Pancreas (tissue), 10 donors: Measurements from ENCODE around the gene SHISA5. TPM values are rescaled to one million over a fixed set of nuclear protein-coding genes. Genes with fewer than 3 reads are reported as not detected.
"Not testable (repeated sequence)": the region's sequence is repeated elsewhere in the genome, so short reads cannot be mapped to it uniquely, and the experiment has no call there.

Experiments used
- ATAC-seq, 4 donors: fragments of 200-7000 bp; cut with Tn5 transposase; one replicate each; pipeline versions ENCODE4 v1.8.0 to v1.9.1; 2020; ENCODE audit warnings: mild to moderate bottlenecking in 4 of 4, moderate library complexity in 4 of 4
- DNase-seq, 6 donors: peaks; one replicate each; pipeline ENCODE4 v3.0.0-alpha.2; 2020
- FAIRE-seq: peaks from 2 replicates; lab custom pipeline; 2012; peaks lifted over from hg19 to GRCh38; lab: Jason Lieb, UNC
- H3K27ac ChIP-seq, 4 donors: fragments of 200-600 bp; sonication (generic); 1 replicate in 3 of 4; 2 replicates in 1 of 4; pipeline versions ENCODE4 v1.5.0 to v1.8.0; 2020
- H3K27me3 ChIP-seq, 4 donors: fragments of 200-600 bp; one replicate each; pipeline ENCODE4 v1.8.0; 2021
- H3K36me3 ChIP-seq, 3 donors: fragments of 200-600 bp; sonication (generic) in 1 of 3; one replicate each; pipeline versions ENCODE4 v1.5.0 to v1.8.0; 2020 to 2021
- H3K4me1 ChIP-seq, 3 donors: fragments of 200-600 bp; one replicate each; pipeline ENCODE4 v1.8.0; 2021
- H3K4me3 ChIP-seq, 4 donors: fragments of 200-600 bp; sonication (generic) in 2 of 4; one replicate each; pipeline versions ENCODE4 v1.5.0 to v1.8.0; 2020 to 2021
- H3K9me3 ChIP-seq, 4 donors: fragments of 200-600 bp; one replicate each; pipeline ENCODE4 v1.8.0; 2021
- CTCF ChIP-seq, 4 donors: fragments of 200-600 bp; sonication (generic) in 3 of 4; IDR thresholded peaks; one replicate each; pipeline versions ENCODE4 v1.5.0 to v1.8.0; 2021; ENCODE audit warnings: antibody characterized with exemption in 4 of 4
- WGBS, 2 donors: extraction: QIAGEN DNeasy Blood & Tissue Kit; methylation state at CpG; one replicate each; pipeline ENCODE4 v1.1.7; 2013; 5-methylcytosine and 5-hydroxymethylcytosine counted together
- intact Hi-C, 3 donors: fragments of 100-400 bp; cut with DNase I; formaldehyde crosslinking; loops; one replicate each; pipeline versions ENCODE4 v1.11.1 to v1.14.2; 2022
- polyA plus RNA-seq, 2 donors: library from polyadenylated mRNA; stranded (reverse); fragments of 200-250 nt; gene quantifications; one replicate each; pipeline ENCODE4 v1.2.3, GENCODE V29; 2013
- total RNA-seq, 6 donors: library from RNA; stranded (reverse); fragmentation: NEBNext Ultra II Directional in 4 of 6; extraction: Animal tissue kit (Norgen Biotek cat#: 25700) in 4 of 6; gene quantifications; one replicate each; pipeline versions ENCODE4 v1.2.1 to v1.2.4, GENCODE V29; 2021 to 2023
- donor health status: healthy with polysubstance abuse.
- donor health status: DM: no; HTN: no; CAD: no; lungs with moderate emphysema.
- donor health status: DM: no; HTN: no; CAD: no.
- donor health status: control.
- donor health status: control.
- donor health status: Bipolar disorder and iron deficiency.
- donor health status: DM: yes; HTN: yes; CAD: no.
- donor health status: DM: no; HTN: no; CAD: no.
- donor health status: DM: no; HTN: no; CAD: no.
- donor health status: DM: yes; HTN: yes; CAD: no.

SHISA5 gene
- total and polyA plus RNA-seq, 8 donors, result 29.9 to 81.6 (median 45.3) TPM

DNA sequence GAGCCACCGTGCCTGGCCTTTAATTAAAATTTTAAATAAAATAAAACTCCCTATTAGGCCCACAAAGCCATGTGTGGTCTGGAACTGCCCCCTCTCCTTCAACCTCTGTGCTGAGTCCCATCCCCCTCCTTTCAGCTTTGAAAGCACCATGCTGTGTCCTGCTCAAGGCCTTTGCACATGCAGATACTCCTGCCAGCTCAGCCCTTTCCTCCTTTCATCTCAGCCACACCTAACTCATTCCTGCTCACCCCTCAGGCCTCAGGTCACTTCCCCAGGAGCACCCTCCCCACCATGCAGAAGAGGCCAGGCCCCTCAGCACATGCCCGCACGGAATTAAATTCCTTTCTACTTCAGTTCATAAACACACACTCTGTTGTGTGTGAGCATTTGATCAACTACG, 29.4 kb downstream of the SHISA5 start:
- no peak for TF ChIP-seq CTCF (IDR thresholded peaks at IDR 0.05)
- H3K4me1 ChIP-seq, result peaks cover 3 to 25% (median 10%) of the 10 kb centered on the region in 3 donors
- no peaks in the 10 kb centered on the region for H3K36me3 ChIP-seq
- intact Hi-C loops, result loop anchor here in 1 of 3 donors (5.0 kb wide), 1 partner anchor 78 kb away; no protein-coding TSS in a partner anchor
- no peak for FAIRE-seq
- H3K27me3 ChIP-seq, result no peaks in the 10 kb centered on the region
- H3K9me3 ChIP-seq, result no peaks in the 10 kb centered on the region
- H3K4me3 ChIP-seq, result no peak overlapping the region
- DNase-seq, result peak in 1 of 6 donors; percentile 12
- no peak for ATAC-seq
- no peak overlapping the region for H3K27ac ChIP-seq
- 84 to 88% methylated on average over 4 of the region's 4 CpGs for WGBS, 2 donors

DNA sequence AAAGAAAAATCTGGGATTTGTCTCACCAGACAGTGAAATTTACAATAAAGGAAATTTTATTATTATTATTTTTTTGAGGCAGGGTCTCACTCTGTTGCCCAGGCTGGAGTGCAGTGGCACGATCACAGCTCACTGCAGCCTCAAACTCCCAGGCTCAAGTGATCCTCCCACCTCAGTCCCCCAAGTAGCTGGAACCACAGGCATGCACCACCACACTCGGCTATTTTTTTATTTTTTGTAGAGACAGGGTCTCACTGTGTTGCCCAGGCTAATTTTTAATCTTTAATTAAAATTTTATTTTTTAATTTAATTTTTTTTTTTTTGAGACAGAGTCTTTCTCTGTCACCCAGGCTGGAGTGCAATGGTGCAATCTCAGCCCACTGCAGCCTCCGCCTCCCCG, 29.9 kb downstream of the SHISA5 start:
- H3K27ac ChIP-seq, result peak overlapping the region in 2 of 4 donors; percentile 92 to 94
- H3K4me3 ChIP-seq, H3K36me3 ChIP-seq, DNase-seq, intact Hi-C loops, H3K9me3 ChIP-seq, ATAC-seq, H3K27me3 ChIP-seq, FAIRE-seq: not testable (repeated sequence)
- WGBS, 2 donors, result 95 to 99% methylated on average over 4 of the region's 4 CpGs
- peaks cover 3 to 25% (median 11%) of the 10 kb centered on the region in 3 donors for H3K4me1 ChIP-seq

- no peak for TF ChIP-seq CTCF (IDR thresholded peaks at IDR 0.05)
- WGBS, 2 donors, result 61 to 63% methylated on average over 5 of the region's 5 CpGs
- Histone ChIP-seq H3K36me3 (no peaks in the 10 kb centered on the region), H3K27me3 (no peaks in the 10 kb centered on the region), H3K4me3 (peak overlapping the region in 1 of 4 donors; percentile 52), H3K27ac (peak overlapping the region; percentile 84 to 94 (median 92)), H3K9me3 (no peaks in the 10 kb centered on the region), H3K4me1 (peaks cover 4 to 27% (median 15%) of the 10 kb centered on the region in 3 donors)
- FAIRE-seq (no peak), ATAC-seq (no peak), DNase-seq (peak in 1 of 6 donors; percentile 5)
- intact Hi-C loops, result no loop called here
Observed at GRCh38 chr3:48473617-48473952, 30.4 kb downstream of the SHISA5 start.

DNA sequence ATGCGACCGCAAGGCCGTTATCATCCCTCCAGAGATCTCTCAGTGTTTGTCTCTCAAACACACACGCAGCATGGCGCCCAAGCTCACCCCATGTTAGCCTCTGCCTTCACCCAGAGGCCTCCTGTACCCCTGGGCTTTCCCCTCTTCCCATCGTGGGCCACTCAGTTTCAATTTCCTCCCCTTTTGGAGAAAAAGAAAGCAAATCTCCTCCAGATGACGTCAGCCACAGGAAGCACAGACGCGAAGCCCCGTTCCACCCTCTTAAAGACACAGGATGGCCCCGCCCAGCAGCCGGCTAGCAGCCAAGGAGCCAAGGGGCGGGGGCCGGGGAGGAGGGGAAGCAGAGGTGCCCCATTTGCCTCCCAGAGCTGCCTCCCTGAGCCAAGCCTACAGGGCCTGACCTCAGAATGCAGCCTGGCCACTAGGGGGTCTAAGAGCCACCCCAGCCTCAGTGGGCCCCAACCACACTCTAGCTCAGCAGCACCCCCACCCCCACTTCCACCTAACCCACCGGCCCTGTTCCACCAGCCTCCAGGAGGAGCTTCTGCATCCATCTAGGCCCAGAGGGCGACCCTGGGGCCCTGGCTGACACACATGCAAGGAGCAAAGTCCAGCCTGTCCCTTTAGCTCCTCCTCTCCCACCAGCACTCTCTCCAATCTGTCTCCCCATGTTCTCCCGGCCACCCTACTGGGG, 30.9 kb downstream of the SHISA5 start:
- TF ChIP-seq CTCF (IDR thresholded peaks at IDR 0.05), result peak in 2 of 4 donors; percentile 7 to 21

DNA sequence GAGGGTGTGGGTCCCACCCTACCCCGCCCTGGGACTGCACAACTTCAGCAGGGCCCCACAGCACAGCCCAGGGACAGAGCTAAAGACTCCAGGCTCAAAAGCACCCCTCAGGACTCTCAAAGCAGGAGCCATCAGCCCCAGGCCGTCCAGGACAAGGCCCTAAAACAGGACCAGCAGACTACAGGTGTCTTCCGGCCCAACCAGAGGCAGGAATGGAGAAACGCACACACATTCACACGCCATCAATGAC, 31.4 kb downstream of the SHISA5 start:
- TF ChIP-seq CTCF (IDR thresholded peaks at IDR 0.05), result no peak

More for the DNA sequence above, 30.9 kb downstream of the SHISA5 start:
- FAIRE-seq (peak; percentile 80), ATAC-seq (peak; percentile 89 to 95 (median 93)), DNase-seq (peak; percentile 88 to 94 (median 90))
- H3K4me1 ChIP-seq, result peaks cover 9 to 32% (median 20%) of the 10 kb centered on the region in 3 donors
- 1 to 2% methylated on average over 17 of the region's 17 CpGs for WGBS, 2 donors
- H3K36me3 ChIP-seq, result no peaks in the 10 kb centered on the region
- H3K27me3 ChIP-seq, result no peaks in the 10 kb centered on the region
- H3K27ac ChIP-seq, result peak overlapping the region; percentile 84 to 94 (median 92)
- H3K9me3 ChIP-seq, result no peaks in the 10 kb centered on the region
- intact Hi-C loops, result no loop called here
- H3K4me3 ChIP-seq, result peak overlapping the region; percentile 38 to 59 (median 50)

More for the DNA sequence above, 31.4 kb downstream of the SHISA5 start:
- Histone ChIP-seq H3K4me1 (peaks cover 14 to 37% (median 25%) of the 10 kb centered on the region in 3 donors), H3K36me3 (no peaks in the 10 kb centered on the region), H3K4me3 (peak overlapping the region; percentile 38 to 59 (median 50)), H3K27me3 (no peaks in the 10 kb centered on the region), H3K27ac (peak overlapping the region; percentile 84 to 94 (median 92)), H3K9me3 (no peaks in the 10 kb centered on the region)
- ATAC-seq, result peak in 3 of 4 donors; percentile 25 to 44 (median 30)
- peak in 2 of 6 donors; percentile 35 to 40 for DNase-seq
- FAIRE-seq, result no peak
- WGBS, 2 donors, result 2 to 4% methylated on average over 5 of the region's 5 CpGs
- intact Hi-C loops, result no loop called here
